Measurements from ENCODE around the gene CD55. TPM values are rescaled to one million over a fixed set of nuclear protein-coding genes. Genes with fewer than 3 reads are reported as not detected.

The CD55 gene
- total RNA-seq, 4 donors from 2014 or later = 27.2 to 224 (median 59.5) TPM

DNA sequence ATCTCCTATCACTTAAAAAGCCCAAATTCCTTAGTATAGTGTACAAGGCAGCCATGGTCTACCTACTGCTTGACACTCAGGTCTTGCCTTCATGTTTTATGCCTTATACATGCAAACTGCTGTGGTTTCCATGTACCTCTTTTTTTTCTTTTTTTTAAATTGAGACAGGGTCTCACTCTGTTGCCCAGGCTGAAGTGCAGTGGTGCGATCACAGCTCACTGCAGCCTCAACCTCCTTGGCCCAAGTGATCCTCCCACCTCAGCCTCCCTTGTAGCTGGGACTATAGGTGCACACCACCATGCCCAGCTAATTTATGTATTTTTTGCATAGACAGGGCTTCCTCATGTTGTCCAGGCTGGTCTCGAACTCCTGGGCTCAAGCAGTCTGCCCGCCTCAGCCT lies 8.0 kb downstream of the CD55 start:
- Histone ChIP-seq H3K4me3 (no peak overlapping the region), H3K27me3 (no peaks in the 10 kb centered on the region), H3K4me1 (no peaks in the 10 kb centered on the region), H3K36me3 (no peaks in the 10 kb centered on the region), H3K9me3 (peaks cover 0 to 7% of the 10 kb centered on the region in 2 donors), H3K27ac (no peak overlapping the region)
- intact Hi-C loops (cut with DNase I; ENCODE audit: low total_unique reads) = no loop called here
- TF ChIP-seq POLR2A (IDR thresholded peaks at IDR 0.05) = no peak
- TF ChIP-seq, protein P1, sequence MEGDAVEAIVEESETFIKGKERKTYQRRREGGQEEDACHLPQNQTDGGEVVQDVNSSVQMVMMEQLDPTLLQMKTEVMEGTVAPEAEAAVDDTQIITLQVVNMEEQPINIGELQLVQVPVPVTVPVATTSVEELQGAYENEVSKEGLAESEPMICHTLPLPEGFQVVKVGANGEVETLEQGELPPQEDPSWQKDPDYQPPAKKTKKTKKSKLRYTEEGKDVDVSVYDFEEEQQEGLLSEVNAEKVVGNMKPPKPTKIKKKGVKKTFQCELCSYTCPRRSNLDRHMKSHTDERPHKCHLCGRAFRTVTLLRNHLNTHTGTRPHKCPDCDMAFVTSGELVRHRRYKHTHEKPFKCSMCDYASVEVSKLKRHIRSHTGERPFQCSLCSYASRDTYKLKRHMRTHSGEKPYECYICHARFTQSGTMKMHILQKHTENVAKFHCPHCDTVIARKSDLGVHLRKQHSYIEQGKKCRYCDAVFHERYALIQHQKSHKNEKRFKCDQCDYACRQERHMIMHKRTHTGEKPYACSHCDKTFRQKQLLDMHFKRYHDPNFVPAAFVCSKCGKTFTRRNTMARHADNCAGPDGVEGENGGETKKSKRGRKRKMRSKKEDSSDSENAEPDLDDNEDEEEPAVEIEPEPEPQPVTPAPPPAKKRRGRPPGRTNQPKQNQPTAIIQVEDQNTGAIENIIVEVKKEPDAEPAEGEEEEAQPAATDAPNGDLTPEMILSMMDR (IDR thresholded peaks at IDR 0.05) = no peak
- DNase-seq = no peak

DNA sequence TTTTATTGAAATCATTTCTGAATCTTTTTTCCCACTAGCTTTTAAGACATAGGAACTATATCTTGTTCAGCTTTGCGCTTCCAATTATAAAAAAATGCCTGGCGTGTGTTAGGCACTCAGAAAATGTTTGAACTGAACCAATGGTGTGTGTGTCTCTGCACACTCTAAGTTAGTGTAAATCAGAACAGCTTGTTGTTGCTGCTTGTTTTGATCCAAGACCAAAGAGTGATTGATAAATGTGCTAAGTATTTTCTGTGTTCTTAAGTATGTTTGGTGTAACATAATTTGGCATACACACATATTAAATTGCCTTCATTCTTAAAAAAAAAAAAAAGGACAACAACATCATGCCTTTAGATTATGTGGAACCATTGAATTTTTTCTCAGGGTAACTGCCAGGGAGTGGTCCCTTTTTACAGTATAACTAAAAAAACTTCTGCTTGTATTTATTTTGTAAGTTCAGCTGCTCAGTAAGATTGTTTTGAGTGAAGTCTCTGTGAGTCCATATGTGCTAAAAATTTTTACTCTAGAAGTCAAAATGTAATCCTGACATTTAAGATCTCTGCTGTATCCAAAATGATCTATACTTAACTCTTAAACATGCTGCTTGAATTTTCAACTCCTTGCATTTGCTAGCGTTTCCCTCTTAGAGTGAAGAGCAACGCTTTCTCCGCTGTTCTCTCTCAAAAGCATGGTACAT lies 8.7 kb downstream of the CD55 start:
- Histone ChIP-seq H3K9me3 (peaks cover 0 to 7% of the 10 kb centered on the region in 2 donors), H3K27me3 (no peaks in the 10 kb centered on the region), H3K27ac (no peak overlapping the region), H3K4me3 (no peak overlapping the region), H3K36me3 (no peaks in the 10 kb centered on the region), H3K4me1 (no peaks in the 10 kb centered on the region)
- no peak for TF ChIP-seq POLR2A (IDR thresholded peaks at IDR 0.05)
- TF ChIP-seq, protein P1 (IDR thresholded peaks at IDR 0.05) = no peak
- DNase-seq = no peak
- intact Hi-C loops (cut with DNase I; ENCODE audit: low total_unique reads) = no loop called here

DNA sequence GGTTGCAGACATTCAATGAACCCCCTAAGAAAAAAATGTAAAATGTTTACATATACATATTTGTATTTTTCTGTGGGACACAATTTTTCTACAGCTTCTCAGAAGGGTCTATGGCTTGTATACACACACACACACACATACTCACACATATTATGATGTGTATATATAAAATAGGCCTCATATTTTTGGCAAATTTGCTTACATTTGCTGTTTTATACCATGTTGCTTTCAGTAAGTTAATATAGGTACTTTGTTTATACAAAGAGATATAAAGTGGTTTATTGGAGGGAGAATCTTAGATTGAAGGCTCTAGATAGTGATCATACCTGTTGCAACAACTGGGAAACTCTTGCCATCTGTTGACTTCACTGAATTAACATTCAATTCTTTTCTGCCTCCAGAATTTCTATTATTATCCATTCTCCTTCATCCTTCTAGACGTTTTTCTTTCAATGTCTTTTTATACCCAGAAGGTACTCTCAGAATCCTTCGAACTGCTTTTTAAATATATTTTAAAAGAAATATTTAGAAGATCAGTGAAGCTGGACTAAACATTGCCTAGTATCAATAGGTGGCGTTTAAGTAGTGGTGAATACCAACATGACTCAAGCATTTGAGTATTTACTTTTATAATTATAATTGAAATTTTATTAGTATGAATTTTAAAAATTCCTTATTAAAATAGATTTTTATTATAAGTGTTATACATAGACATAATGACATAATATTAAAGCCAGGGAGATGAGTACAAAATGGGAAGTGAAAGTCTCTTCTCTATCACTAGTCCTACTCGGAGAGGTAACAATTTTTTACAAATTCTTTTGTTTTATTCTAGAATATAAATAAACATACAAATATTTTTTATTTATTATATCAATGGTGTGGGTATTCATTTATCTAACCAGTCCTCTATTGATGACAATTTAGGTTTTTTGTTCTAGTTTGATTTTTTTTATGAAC lies 10.2 kb downstream of the CD55 start:
- no peaks in the 10 kb centered on the region for H3K36me3 ChIP-seq
- H3K4me1 ChIP-seq = no peaks in the 10 kb centered on the region

GRCh38 chr1:207333009-207333600 lies 11.6 kb downstream of the CD55 start:
- Histone ChIP-seq H3K36me3 (no peaks in the 10 kb centered on the region), H3K27me3 (no peaks in the 10 kb centered on the region), H3K4me3 (no peak overlapping the region), H3K4me1 (no peaks in the 10 kb centered on the region), H3K9me3 (peaks cover 0 to 7% of the 10 kb centered on the region in 2 donors), H3K27ac (no peak overlapping the region)
- DNase-seq = no peak
- intact Hi-C loops (cut with DNase I; ENCODE audit: low total_unique reads) = no loop called here
- TF ChIP-seq POLR2A (IDR thresholded peaks at IDR 0.05) = no peak
- TF ChIP-seq, protein P1 (IDR thresholded peaks at IDR 0.05) = no peak

More for the DNA sequence above, 10.2 kb downstream of the CD55 start:
- Histone ChIP-seq H3K27ac (no peak overlapping the region), H3K27me3 (no peaks in the 10 kb centered on the region), H3K4me3 (no peak overlapping the region), H3K9me3 (peaks cover 0 to 7% of the 10 kb centered on the region in 2 donors)
- DNase-seq = no peak
- no peak for TF ChIP-seq POLR2A (IDR thresholded peaks at IDR 0.05)
- TF ChIP-seq, protein P1 (IDR thresholded peaks at IDR 0.05) = no peak
- intact Hi-C loops (cut with DNase I; ENCODE audit: low total_unique reads) = no loop called here
